H1 (cell line): Measurements from ENCODE around the gene SCAF11. TPM values are rescaled to one million over a fixed set of nuclear protein-coding genes. Genes with fewer than 3 reads are reported as not detected.

ENCODE experiments used
- BCL11A ChIP-seq, 2 experiments: IDR thresholded peaks; one replicate each; pipeline ENCODE4 v1.6.1; 2011; ENCODE audit warnings: low read depth in 2 of 2, low read length in 2 of 2, mild to moderate bottlenecking in 2 of 2
- CHD2 ChIP-seq: IDR thresholded peaks from 2 replicates; pipeline ENCODE4 v1.6.1; 2012; ENCODE audit warnings: low read length, improper control_type of control experiment
- CTCF ChIP-seq, 3 experiments: IDR thresholded peaks; 1 replicate in 2 of 3; 2 replicates in 1 of 3; pipeline versions ENCODE4 v1.5.1 to v1.6.1; 2011; ENCODE audit warnings: low read length in 3 of 3, mild to moderate bottlenecking in 3 of 3, inconsistent platforms in 2 of 3, low read depth in 1 of 3, moderate library complexity in 1 of 3; ENCODE audit not compliant: insufficient read depth in 1 of 3; ENCODE audit errors: control extremely low read depth in 1 of 3
- E2F6 ChIP-seq: IDR thresholded peaks from 2 replicates; pipeline ENCODE4 v1.6.1; 2012; ENCODE audit warnings: inconsistent platforms
- EZH2 ChIP-seq: fragments of 200-600 bp; sonication (generic); IDR thresholded peaks from 2 replicates; pipeline ENCODE4 v1.7.1; 2012; ENCODE audit warnings: low read depth, mild to moderate bottlenecking, moderate library complexity, low read length, inconsistent platforms; ENCODE audit not compliant: severe bottlenecking
- HDAC2 ChIP-seq, 2 experiments: fragments of 300-600 bp in 1 of 2; sonication (generic) in 1 of 2; IDR thresholded peaks; 2 replicates each; pipeline ENCODE4 v1.6.1; 2011 to 2012; ENCODE audit warnings: low read depth in 2 of 2, low read length in 2 of 2, mild to moderate bottlenecking in 2 of 2, moderate library complexity in 2 of 2, borderline replicate concordance in 1 of 2, inconsistent platforms in 1 of 2
- KDM1A ChIP-seq: fragments of 200-600, 300-600 bp; sonication (generic); IDR thresholded peaks from 2 replicates; pipeline ENCODE4 v1.7.1; 2016; ENCODE audit warnings: mild to moderate bottlenecking, low read length, borderline replicate concordance
- KDM5A ChIP-seq: fragments of 200-600 bp; IDR thresholded peaks from 2 replicates; pipeline ENCODE4 v1.7.1; 2012; ENCODE audit warnings: mild to moderate bottlenecking, low read length, inconsistent platforms, mixed read lengths
- NRF1 ChIP-seq: IDR thresholded peaks from 2 replicates; pipeline ENCODE4 v1.6.1; 2011; ENCODE audit warnings: mild to moderate bottlenecking, low read depth, low read length, improper control_type of control experiment
- POLR2A ChIP-seq, 2 experiments: IDR thresholded peaks; 1 replicate in 1 of 2; 2 replicates in 1 of 2; pipeline ENCODE4 v1.6.1; 2011; ENCODE audit warnings: low read depth in 2 of 2, low read length in 2 of 2, mild to moderate bottlenecking in 2 of 2; ENCODE audit errors: control extremely low read depth in 1 of 2
- POLR2AphosphoS5 ChIP-seq: IDR thresholded peaks from 2 replicates; pipeline ENCODE4 v1.6.1; 2011; ENCODE audit warnings: low read depth, low read length
- RAD21 ChIP-seq, 2 experiments: IDR thresholded peaks in 1 of 2; conservative IDR thresholded peaks in 1 of 2; 2 replicates each; pipeline ENCODE4 v1.6.1; 2011; ENCODE audit warnings: low read depth in 2 of 2, low read length in 2 of 2, improper control_type of control experiment in 1 of 2, inconsistent platforms in 1 of 2, mild to moderate bottlenecking in 1 of 2, moderate library complexity in 1 of 2
- RBBP5 ChIP-seq: IDR thresholded peaks from 2 replicates; pipeline ENCODE4 v1.7.1; 2012; ENCODE audit warnings: low read depth, mild to moderate bottlenecking, inconsistent platforms, low read length, moderate library complexity, borderline replicate concordance
- RNF2 ChIP-seq: fragments of 200-900, 300-1000 bp; sonication (generic); IDR thresholded peaks from 2 replicates; pipeline ENCODE4 v1.7.1; 2016; ENCODE audit warnings: borderline replicate concordance, low read depth, mild to moderate bottlenecking, antibody characterized with exemption, low read length; ENCODE audit not compliant: poor library complexity, severe bottlenecking; ENCODE audit errors: missing control alignments
- SAP30 ChIP-seq: fragments of 300-600 bp; sonication (generic); IDR thresholded peaks from 2 replicates; pipeline ENCODE4 v1.7.1; 2012; ENCODE audit warnings: low read length, moderate library complexity, mild to moderate bottlenecking, inconsistent platforms; ENCODE audit not compliant: insufficient read depth, insufficient replicate concordance
- SIN3A ChIP-seq, 2 experiments: IDR thresholded peaks in 1 of 2; conservative IDR thresholded peaks in 1 of 2; 2 replicates each; pipeline ENCODE4 v1.6.1; 2011 to 2012; ENCODE audit warnings: low read length in 2 of 2, improper control_type of control experiment in 1 of 2, low read depth in 1 of 2, mild to moderate bottlenecking in 1 of 2
- TBP ChIP-seq: IDR thresholded peaks from 2 replicates; pipeline ENCODE4 v1.6.1; 2011; ENCODE audit warnings: low read depth, low read length, improper control_type of control experiment
- TEAD4 ChIP-seq: IDR thresholded peaks from 2 replicates; pipeline ENCODE4 v1.6.1; 2012; ENCODE audit warnings: low read depth, low read length, inconsistent platforms, mixed read lengths
- polyA plus RNA-seq, 7 experiments: library from polyadenylated mRNA; depleted of rRNA in 3 of 7; stranded (reverse) in 5 of 7; unstranded in 2 of 7; fragments of >200 nt in 5 of 7; fragments of 200-250 nt in 2 of 7; gene quantifications; 1 replicate in 5 of 7; 2 replicates in 1 of 7; 4 replicates in 1 of 7; pipeline versions ENCODE4 v1.2.1 to v1.2.3, GENCODE V29; 2011 to 2013; ENCODE audit warnings: missing spikeins in 2 of 7, mixed read lengths in 2 of 7
- total RNA-seq: library from RNA; stranded (reverse); fragmentation: NEBNext Ultra II Directional; extraction: Animal tissue kit (Norgen Biotek cat#: 25700); gene quantifications from 2 replicates; pipeline ENCODE4 v1.2.1, GENCODE V29; 2021

Gene SCAF11
- total and polyA plus RNA-seq, 2 of the 8 experiments (the other 6 are each of a cell fraction or from before 2014, with no cell fraction given), result 15.1 to 77.8 TPM

GRCh38 chr12:45990468-45991283, at the start of gene SCAF11 (continued):
- TF ChIP-seq RNF2 (no peak), RAD21 (IDR thresholded peaks at IDR 0.05 in 1 of 2, conservative IDR thresholded peaks at IDR 0.05 in 1 of 2; ENCODE audit: low read depth in 2 of 2, low read length in 2 of 2) (peak; percentile 96 to 97), E2F6 (peak; percentile 99), RBBP5 (peak; percentile 3; the same call in 1 of the 2 replicates), CHD2 (peak; percentile 61; the same call in 1 of the 2 replicates), EZH2 (peak; percentile 10), KDM1A (no peak), NRF1 (peak; percentile 95), CTCF (IDR thresholded peaks at IDR 0.05; ENCODE audit: control extremely low read depth in 1 of 3, insufficient read depth in 1 of 3, low read depth in 1 of 3, low read length in 3 of 3) (peak; percentile 91 to 98 (median 92)), SIN3A (conservative IDR thresholded peaks at IDR 0.05 in 1 of 2, IDR thresholded peaks at IDR 0.05 in 1 of 2; ENCODE audit: low read depth in 1 of 2, low read length in 2 of 2) (peak; percentile 9 to 88; a peak in 3 of 4 replicates), TBP (peak; percentile 59), KDM5A (peak; percentile 70; the same call in 1 of the 2 replicates), SAP30 (no peak), TEAD4 (peak; percentile 55), HDAC2 (IDR thresholded peaks at IDR 0.05; ENCODE audit: borderline replicate concordance in 1 of 2, low read depth in 2 of 2, low read length in 2 of 2) (peak in 1 of 2 experiments; percentile 27; a peak in 1 of 4 replicates), POLR2AphosphoS5 (peak; percentile 87), BCL11A (IDR thresholded peaks at IDR 0.05; ENCODE audit: low read depth in 2 of 2, low read length in 2 of 2) (no peak), POLR2A (IDR thresholded peaks at IDR 0.05; ENCODE audit: control extremely low read depth in 1 of 2, low read depth in 2 of 2, low read length in 2 of 2) (peak; percentile 79 to 89; a peak in 2 of 3 replicates)
